Right lobe of liver (tissue), 6 donors: Measurements from ENCODE around the gene RASSF7. TPM values are rescaled to one million over a fixed set of nuclear protein-coding genes. Genes with fewer than 3 reads are reported as not detected.

Source experiments
- ATAC-seq, 4 donors: fragments of 200-7000 bp; cut with Tn5 transposase; one replicate each; pipeline ENCODE4 v1.9.1; 2020; ENCODE audit warnings: mild to moderate bottlenecking in 4 of 4, moderate library complexity in 4 of 4
- DNase-seq, 3 donors: peaks; one replicate each; pipeline ENCODE4 v3.0.0-alpha.2; 2020
- H3K27ac ChIP-seq, 3 donors: fragments of 200-600 bp; one replicate each; pipeline ENCODE4 v1.8.0; 2022
- H3K27me3 ChIP-seq, 2 donors: fragments of 200-600 bp; one replicate each; pipeline ENCODE4 v1.8.0; 2022
- H3K36me3 ChIP-seq, 4 donors: fragments of 200-600 bp; sonication (generic) in 1 of 4; one replicate each; pipeline versions ENCODE4 v1.5.1 to v1.8.0; 2017 to 2022; ENCODE audit warnings: control low read depth in 1 of 4
- H3K4me1 ChIP-seq, 4 donors: fragments of 200-600 bp; sonication (generic) in 1 of 4; one replicate each; pipeline versions ENCODE4 v1.5.1 to v1.8.0; 2017 to 2022; ENCODE audit warnings: control low read depth in 1 of 4
- H3K4me3 ChIP-seq, 3 donors: fragments of 200-600 bp; one replicate each; pipeline ENCODE4 v1.8.0; 2022
- H3K9me3 ChIP-seq, 4 donors: fragments of 200-600 bp; sonication (generic) in 1 of 4; one replicate each; pipeline versions ENCODE4 v1.5.1 to v1.8.0; 2017 to 2022; ENCODE audit warnings: control low read depth in 1 of 4
- POLR2A ChIP-seq: fragments of 450-650 bp; IDR thresholded peaks from one replicate; pipeline ENCODE4 v1.6.1; 2017; ENCODE audit warnings: antibody characterized with exemption, mild to moderate bottlenecking
- WGBS: methylation state at CpG from one replicate; pipeline ENCODE4 v1.1.6; 2018; ENCODE audit warnings: low coverage, low lambda C conversion rate; ENCODE audit not compliant: insufficient coverage; ENCODE audit errors: missing lambda C conversion rate; 5-methylcytosine and 5-hydroxymethylcytosine counted together
- intact Hi-C, 2 donors: fragments of 100-400 bp; cut with DNase I; formaldehyde crosslinking; loops; one replicate each; pipeline versions ENCODE4 v1.11.2 to v1.14.1; 2022
- total RNA-seq, 6 experiments: library from RNA; depleted of rRNA in 2 of 6; stranded (reverse); fragments of >200 nt in 2 of 6; fragmentation: NEBNext Ultra II Directional in 3 of 6; extraction: Animal tissue kit (Norgen Biotek cat#: 25700) in 3 of 6; gene quantifications; one replicate each; pipeline versions ENCODE4 v1.1.0 to v1.2.4, GENCODE V29; 2016 to 2023
- TF ChIP-seq, protein P1 (sequence below), 4 donors: fragments of 200-600 bp in 3 of 4; fragments of 450-650 bp in 1 of 4; IDR thresholded peaks; one replicate each; pipeline versions ENCODE4 v1.5.1 to v1.8.0; 2016 to 2022; ENCODE audit warnings: antibody characterized with exemption in 4 of 4, mild to moderate bottlenecking in 2 of 4
- donor health status: DM: no; HTN: yes; CAD: no.
- donor health status: DM: no; HTN: no; CAD: no.
- donor health status: DM: no; HTN: no; CAD: no.
- donor health status: DM: no; HTN: yes; CAD: no.
- donor health status: DM: no; HTN: yes; CAD: no.

RASSF7 gene
- total RNA-seq, 6 experiments from 2014 or later, result 20.5 to 61.1 (median 39.5) TPM

DNA sequence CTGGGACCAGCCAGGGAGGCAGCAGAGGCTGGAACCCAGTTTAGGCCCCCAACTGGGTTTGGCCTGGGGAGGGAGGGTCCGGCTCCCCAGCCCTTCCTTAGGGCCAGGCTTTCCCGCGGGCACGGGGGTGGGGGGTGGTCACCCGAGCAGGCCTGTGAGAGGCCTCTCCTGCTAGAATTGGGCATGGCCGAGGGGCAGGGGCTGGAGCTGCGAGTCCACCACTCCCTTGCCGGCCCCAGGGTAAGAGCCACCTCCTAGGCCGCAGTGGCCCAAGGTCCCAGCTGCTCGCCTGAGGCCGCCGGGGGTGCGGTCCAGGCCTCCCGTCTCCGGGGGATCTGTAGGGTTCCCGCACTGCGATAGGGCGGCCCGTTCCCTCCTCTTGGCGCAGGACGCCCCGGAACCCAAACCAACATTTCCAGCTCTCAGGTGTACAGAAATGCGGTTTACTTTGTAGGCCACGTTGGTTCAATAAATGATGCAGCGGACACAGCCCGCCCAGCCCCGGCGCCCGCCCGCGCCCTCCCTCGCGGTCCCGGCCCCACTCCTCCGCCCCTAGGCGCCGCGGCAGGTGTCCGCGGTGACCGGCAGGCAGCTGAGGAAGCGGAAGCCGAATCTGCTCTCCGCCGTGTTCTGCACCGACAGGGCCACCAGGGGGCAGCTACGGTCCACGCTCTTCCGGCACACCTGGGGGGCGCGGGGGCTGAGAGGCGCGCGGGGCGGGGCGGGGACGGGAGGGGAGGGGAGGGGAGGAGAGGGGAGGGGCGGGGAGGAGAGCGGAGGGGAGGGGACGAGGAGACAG lies 6.1 kb upstream of the RASSF7 start:
- TF ChIP-seq POLR2A, result no peak
- TF ChIP-seq, protein P1, sequence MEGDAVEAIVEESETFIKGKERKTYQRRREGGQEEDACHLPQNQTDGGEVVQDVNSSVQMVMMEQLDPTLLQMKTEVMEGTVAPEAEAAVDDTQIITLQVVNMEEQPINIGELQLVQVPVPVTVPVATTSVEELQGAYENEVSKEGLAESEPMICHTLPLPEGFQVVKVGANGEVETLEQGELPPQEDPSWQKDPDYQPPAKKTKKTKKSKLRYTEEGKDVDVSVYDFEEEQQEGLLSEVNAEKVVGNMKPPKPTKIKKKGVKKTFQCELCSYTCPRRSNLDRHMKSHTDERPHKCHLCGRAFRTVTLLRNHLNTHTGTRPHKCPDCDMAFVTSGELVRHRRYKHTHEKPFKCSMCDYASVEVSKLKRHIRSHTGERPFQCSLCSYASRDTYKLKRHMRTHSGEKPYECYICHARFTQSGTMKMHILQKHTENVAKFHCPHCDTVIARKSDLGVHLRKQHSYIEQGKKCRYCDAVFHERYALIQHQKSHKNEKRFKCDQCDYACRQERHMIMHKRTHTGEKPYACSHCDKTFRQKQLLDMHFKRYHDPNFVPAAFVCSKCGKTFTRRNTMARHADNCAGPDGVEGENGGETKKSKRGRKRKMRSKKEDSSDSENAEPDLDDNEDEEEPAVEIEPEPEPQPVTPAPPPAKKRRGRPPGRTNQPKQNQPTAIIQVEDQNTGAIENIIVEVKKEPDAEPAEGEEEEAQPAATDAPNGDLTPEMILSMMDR (IDR thresholded peaks at IDR 0.05), result peak; percentile 43 to 55 (median 50)
- Histone ChIP-seq H3K36me3 (no peaks in the 10 kb centered on the region), H3K27me3 (no peaks in the 10 kb centered on the region), H3K27ac (no peak overlapping the region), H3K9me3 (no peaks in the 10 kb centered on the region), H3K4me1 (peaks cover 0 to 16% (median 2%) of the 10 kb centered on the region in 4 donors), H3K4me3 (peak overlapping the region; percentile 16 to 33 (median 26))
- ATAC-seq, result peak; percentile 66 to 76 (median 69)
- peak in 2 of 3 donors; percentile 71 to 74 for DNase-seq
- intact Hi-C loops, result loop anchor here (5.0 to 10.0 kb wide), 2 partner anchors 58 to 200 kb away; no protein-coding TSS in a partner anchor
- WGBS, result 2% methylated on average over 28 of the region's 60 CpGs

DNA sequence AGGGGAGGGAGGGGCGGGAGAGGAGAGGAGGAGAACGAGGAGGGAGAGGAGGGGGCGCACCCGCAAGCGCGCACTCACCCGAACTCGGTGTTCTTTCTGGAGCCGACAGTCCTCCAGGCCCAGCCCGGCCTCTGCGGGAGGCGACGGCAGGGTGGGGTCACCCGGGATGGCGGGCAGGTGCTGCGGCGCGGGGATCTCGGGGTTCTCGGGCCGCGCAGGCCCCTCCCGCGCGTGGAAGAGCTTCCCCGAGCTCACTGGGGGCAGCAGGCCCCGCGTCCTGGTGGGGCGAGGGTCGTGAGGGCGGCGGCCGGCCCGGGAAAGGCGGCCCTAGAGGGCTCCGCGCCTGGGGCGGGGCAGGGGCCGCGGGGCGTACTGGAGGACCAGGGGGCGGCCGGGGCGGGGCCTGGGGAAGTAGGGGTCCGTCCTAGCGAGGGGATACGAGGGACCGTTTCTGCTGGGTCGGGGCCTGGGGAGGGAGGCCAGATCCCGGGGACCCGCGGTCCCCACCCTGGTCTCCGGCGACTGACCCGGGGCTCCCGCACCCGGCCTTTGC lies 5.5 kb upstream of the RASSF7 start:
- TF ChIP-seq POLR2A, result no peak
- TF ChIP-seq, protein P1 (IDR thresholded peaks at IDR 0.05), result no peak
- DNase-seq (no peak), ATAC-seq (no peak)
- Histone ChIP-seq H3K27ac (no peak overlapping the region), H3K4me1 (peaks cover 0 to 20% (median 2%) of the 10 kb centered on the region in 4 donors), H3K4me3 (peak overlapping the region in 2 of 3 donors; percentile 9 to 24), H3K36me3 (no peaks in the 10 kb centered on the region), H3K27me3 (no peaks in the 10 kb centered on the region), H3K9me3 (no peaks in the 10 kb centered on the region)
- WGBS, result 11% methylated on average over 16 of the region's 57 CpGs
- intact Hi-C loops, result loop anchor here (5.0 to 10.0 kb wide), 2 partner anchors 57 to 199 kb away; no protein-coding TSS in a partner anchor

DNA sequence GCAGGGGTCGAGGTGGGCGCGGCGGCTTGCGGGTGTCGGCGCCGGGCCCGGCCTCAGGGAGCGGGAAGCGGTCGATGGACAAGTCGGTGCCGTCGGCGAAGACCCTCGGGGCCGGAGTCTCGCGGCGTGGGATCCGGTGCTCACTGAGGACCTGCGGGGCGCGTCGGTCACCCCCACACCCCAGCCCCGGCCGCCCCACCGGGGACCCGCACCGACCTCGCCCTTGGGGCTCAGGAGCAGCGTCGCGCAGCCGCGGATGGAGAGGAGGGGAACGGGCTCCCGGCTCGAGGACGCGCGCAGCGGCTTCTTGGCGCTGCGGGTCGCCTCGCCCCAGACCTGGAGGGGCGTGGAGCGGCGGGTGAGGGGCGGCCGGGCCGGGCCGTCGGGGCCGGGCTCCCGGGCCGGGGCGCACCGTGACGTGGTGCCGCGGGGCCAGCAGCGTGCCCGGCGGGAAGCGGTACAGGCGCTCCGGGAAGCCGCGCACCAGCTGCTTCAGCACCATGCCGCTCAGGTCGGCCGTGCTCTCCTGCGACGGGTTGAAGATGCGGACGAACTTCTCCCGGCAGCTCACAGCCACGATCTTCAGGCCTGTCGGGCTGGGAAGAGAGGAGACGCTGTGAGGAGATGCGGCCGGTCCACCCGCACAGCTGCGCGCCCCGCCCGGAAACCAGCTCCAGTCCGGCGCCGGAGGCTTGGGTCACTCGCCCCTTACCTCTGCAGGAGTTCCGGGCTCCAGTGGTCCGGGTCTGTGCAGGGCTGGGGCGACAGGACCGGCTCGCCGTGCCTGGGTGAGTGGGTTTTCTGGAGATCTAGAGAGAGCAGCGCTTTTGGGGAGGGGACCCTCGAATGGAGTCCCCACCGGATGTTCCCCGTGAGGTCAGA lies 4.7 kb upstream of the RASSF7 start:
- H3K36me3 ChIP-seq, result no peaks in the 10 kb centered on the region
- H3K27ac ChIP-seq, result no peak overlapping the region
- intact Hi-C loops, result loop anchor here (5.0 to 10.0 kb wide), 2 partner anchors 56 to 199 kb away; no protein-coding TSS in a partner anchor
- no peak overlapping the region for H3K4me3 ChIP-seq
- no peak for ATAC-seq
- 52% methylated on average over 6 of the region's 104 CpGs for WGBS
- no peak for TF ChIP-seq POLR2A
- TF ChIP-seq, protein P1 (IDR thresholded peaks at IDR 0.05), result no peak
- H3K4me1 ChIP-seq, result peaks cover 0 to 21% (median 2%) of the 10 kb centered on the region in 4 donors
- no peak for DNase-seq
- no peaks in the 10 kb centered on the region for H3K9me3 ChIP-seq
- no peaks in the 10 kb centered on the region for H3K27me3 ChIP-seq

DNA sequence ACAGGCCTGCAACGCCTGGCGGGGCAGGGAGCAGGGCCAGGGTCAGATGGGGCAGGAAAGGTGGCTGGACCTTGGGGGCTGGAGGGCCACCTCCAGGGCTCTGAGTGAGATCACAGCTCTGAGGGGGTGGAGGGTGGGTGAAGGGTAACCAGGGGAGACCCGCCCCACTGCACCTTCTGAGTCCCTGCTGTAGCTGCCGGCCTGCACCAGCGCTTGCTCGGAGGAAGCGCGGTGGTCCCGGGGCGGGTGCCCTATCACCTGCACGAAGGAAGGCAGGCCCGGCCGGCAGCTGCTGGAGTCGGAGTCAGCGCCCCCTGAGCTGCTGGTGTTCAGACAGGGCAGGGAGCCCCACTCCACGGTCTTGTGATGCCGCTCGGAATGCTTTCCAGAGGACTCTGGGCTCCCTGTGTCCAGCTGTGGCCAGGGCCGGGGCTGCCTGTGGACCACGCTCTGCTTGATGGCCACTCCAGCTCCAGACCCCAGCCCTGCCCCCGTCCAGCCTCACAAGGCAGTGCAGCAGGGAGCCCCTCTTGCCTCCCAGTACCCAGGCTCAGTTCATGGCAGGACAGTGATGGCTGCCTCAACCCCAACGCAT lies 4.0 kb upstream of the RASSF7 start:
- no peak overlapping the region for H3K4me3 ChIP-seq
- ATAC-seq, result no peak
- intact Hi-C loops, result loop anchor here (5.0 to 10.0 kb wide), 2 partner anchors 56 to 198 kb away; no protein-coding TSS in a partner anchor
- no peaks in the 10 kb centered on the region for H3K36me3 ChIP-seq
- WGBS, result 56% methylated on average over 2 of the region's 22 CpGs
- DNase-seq, result no peak
- TF ChIP-seq POLR2A, result no peak
- TF ChIP-seq, protein P1 (IDR thresholded peaks at IDR 0.05), result no peak
- no peak overlapping the region for H3K27ac ChIP-seq
- no peaks in the 10 kb centered on the region for H3K27me3 ChIP-seq
- H3K4me1 ChIP-seq, result peaks cover 0 to 23% (median 2%) of the 10 kb centered on the region in 4 donors
- H3K9me3 ChIP-seq, result no peaks in the 10 kb centered on the region
